Measurements from ENCODE around the gene NCAPD2.
"Not testable (repeated sequence)": the region's sequence is repeated elsewhere in the genome, so short reads cannot be mapped to it uniquely, and the experiment has no call there.

The NCAPD2 gene

DNA sequence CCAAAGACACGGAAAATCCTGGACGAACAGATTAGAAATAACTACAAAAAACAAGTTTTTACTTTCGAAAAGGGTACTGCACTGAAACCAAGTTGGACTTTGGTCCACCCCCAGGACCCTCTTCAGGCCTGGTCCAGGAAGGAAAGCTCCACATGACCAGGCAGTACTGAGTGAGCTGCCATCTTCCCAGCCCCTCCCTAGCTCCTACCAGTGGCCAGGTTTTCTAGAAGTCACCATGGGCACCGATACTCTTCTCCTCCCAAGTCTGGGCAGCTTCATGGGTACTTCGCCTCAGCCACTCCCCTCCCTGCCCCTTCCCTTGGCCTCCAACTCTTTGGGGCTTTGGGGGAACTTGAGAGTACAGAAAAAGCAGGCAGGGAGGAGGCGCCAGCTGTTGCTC, 30.0 kb upstream of the NCAPD2 start:
- DNase-seq, result no peak

GRCh38 chr12:6464531-6464930, 29.4 kb upstream of the NCAPD2 start:
- DNase-seq, result no peak

DNA sequence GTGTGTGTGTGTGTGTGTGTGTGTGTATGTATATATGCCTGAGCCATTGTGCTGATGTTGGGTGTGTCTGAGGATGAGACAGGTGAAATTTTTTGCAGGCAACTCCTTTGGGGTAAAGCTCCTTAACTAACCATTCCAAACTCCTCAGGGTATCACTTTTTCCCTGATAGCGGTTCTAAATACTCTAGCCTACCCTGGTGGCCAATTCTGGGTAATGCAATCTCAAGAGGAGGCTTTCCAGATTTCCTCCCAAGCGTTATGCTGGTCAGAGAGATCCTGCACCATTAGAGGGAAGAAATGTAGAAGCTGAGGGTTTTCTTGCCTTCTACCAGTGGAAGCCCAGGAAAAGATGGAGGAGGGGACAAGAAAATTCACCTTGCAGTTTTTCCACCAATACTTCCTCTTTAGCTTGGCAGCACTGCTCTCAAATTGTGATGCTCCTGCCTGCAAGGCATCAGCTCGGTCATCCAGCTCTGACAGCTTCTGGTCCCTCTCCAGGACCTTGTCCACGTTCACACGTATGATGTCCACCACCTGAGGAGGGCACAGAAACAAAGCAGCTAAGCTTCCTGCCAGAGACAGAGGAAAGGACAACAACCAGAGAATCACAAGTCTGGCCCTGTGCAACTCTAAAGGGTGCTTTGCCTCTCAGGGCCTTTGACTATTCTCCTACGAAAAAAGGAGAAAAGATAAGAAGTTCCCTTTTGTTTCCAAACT, 28.3 kb upstream of the NCAPD2 start:
- DNase-seq, result peak; percentile 39

DNA sequence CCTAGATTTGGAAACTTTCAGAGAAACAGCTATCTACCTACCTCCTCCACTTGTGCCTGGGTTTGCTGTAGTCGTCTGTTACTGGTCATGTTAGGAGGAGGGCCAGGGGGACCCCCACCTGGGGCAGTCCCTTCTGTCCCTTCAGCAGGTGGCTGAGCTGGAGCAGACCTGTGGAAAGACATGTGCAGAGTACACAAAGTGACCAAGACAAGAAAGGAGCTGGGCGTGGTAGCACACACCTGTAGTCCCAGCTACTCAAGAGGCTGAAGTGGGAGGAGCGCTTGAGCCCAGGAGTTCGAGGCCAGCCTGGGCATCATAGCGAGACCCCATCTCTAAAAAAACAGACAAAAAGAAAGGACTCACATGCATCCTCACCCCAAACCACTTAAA, 27.7 kb upstream of the NCAPD2 start:
- no peak for DNase-seq

DNA sequence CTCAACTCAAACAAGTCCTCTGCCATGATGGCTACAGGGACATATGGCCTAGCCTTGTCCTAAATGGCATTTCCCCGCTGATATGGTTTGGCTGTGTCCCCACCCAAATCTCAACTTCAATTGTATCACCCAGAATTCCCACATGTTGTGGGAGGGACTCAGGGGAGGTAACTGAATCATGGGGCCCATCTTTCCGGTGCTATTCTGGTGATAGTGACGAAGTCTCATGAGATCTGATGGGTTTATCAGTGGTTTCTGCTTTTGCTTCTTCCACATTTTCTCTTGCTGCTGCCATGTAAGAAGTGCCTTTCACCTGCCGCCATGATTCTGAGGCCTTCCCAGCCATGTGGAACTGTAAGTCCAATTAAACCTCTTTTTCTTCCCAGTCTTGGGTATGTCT, 27.2 kb upstream of the NCAPD2 start:
- not testable (repeated sequence) for DNase-seq

DNA sequence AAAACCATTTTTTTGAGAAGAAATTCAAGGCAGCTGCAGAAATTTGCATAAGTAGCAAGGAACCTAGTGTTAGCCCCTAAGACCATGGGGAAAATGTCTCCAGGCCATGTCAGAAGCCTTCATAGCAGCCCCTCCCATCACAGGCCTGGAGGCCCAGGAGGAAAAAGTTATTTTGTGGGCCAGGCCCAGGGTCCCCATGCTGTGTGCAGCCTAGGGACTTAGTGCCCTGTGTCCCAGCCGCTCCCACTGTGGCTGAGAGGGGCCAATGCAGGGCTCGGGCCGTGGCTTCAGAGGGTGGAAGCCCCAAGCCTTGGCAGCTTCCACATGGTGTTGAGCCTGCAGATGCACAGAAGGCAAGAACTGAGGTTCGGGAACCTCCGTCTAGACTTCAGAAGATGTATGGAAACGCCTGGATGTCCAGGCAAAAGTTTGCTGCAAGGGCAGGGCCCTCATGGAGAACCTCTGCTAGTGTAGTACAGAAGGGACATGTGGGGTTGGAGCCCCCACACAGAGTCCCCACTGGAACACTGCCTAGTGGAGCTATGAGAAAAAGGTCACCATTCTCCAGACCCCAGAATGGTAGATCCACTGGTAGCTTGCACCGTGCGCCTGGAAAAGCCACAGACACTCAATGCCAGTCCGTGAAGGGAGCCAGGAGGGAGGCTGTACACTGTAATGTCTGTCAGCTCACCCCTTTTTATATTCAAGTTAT, 26.2 kb upstream of the NCAPD2 start:
- DNase-seq, result not testable (repeated sequence)

DNA sequence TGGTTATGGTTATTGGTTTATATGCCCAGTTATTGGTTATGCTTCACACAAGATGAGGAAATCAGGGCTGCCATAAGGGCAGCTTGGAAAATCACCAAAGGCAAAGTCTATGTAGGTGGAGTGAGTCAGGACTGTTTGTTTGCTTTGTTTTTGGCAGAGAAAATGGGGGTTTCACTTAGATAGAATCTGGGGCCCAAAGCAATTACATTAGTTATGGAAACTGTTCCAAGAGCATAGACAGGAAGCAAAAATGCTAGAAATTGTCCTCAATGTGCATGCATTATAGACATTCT, 25.7 kb upstream of the NCAPD2 start:
- DNase-seq, result no peak

GRCh38 chr12:6469092-6469491, 24.8 kb upstream of the NCAPD2 start:
- no peak for DNase-seq

- no peak for DNase-seq
Observed at GRCh38 chr12:6469609-6470374, 24.1 kb upstream of the NCAPD2 start.

DNA sequence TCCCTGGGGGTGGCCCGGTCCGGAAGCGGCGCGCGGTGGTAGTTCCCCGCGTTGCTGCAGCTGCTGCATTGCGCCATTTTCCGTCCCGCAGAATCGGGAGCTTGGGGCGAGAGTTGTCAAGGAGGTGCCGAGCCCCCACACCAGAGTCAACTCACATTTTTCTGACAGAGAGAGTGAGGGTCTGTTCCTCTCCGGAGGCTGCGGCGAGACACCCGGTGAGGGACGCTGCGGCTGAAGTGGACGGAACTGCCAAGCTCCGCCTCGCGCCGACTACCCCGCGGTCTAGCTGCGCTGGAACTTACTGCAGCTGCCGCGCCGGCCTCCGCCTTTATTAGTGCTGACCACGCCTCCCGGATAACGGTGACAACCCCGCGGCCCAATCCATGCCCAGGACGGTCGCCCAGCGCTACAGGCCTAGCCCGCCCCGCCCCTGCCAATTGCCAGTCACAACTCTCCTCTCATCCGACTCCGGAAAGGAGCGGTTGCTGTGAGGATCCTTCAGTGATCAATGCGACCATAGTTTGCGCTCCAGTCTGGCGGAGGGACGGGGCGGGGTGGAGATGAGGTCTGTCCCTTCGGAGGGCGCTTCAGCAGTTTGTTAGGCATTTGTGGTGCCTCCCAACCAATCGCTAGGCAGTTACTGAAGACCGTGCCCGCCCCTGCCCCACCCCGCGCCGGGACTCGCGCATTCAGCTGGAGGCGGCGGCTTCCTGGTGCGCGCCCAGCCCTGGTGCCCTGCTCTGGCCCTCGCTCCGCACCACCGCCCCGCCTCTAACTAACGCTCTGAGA, 23.3 kb upstream of the NCAPD2 start, which contains the start of gene VAMP1:
Gene VAMP1, minus strand, starts transcription at position 303 of the 789 bp plus-strand sequence. Its CDS starts 146 bp downstream, at position 157.
- peak; percentile 93 for DNase-seq

GRCh38 chr12:6471989-6472360, 21.9 kb upstream of the NCAPD2 start:
- no peak for DNase-seq

- no peak for DNase-seq
Observed at GRCh38 chr12:6472491-6472890, 21.4 kb upstream of the NCAPD2 start.

GRCh38 chr12:6475233-6475975, 18.5 kb upstream of the NCAPD2 start:
- DNase-seq, result not testable (repeated sequence)

- no peak for DNase-seq
Observed at GRCh38 chr12:6476489-6476888, 17.4 kb upstream of the NCAPD2 start.

DNA sequence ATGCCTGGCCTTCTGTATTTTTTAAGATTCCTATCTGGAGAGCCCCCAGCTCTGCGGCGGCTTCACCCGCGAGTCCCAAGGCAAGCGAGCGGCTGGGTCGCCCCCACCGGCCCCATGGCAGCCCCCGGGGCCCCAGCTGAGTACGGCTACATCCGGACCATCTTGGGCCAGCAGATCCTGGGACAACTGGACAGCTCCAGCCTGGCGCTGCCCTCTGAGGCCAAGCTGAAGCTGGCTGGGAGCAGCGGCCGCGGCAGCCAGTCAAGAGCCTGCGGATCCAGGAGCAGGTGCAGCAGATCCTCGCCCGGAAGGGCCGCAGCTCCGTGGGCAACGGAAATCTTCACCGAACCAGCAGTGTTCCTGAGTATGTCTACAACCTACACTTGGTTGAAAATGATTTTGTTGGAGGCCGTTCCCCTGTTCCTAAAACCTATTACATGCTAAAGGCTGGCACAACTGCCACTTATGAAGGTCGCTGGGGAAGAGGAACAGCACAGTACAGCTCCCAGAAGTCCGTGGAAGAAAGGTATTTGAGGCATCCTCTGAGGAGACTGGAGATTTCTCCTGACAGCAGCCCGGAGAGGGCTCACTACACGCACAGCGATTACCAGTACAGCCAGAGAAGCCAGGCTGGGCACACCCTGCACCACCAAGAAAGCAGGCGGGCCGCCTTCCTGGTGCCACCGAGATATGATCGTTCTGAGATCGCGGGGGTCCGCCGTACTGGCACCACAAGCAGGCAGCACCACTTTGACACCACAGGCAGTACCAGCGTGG, 16.1 kb upstream of the NCAPD2 start:
- not testable (repeated sequence) for DNase-seq

DNA sequence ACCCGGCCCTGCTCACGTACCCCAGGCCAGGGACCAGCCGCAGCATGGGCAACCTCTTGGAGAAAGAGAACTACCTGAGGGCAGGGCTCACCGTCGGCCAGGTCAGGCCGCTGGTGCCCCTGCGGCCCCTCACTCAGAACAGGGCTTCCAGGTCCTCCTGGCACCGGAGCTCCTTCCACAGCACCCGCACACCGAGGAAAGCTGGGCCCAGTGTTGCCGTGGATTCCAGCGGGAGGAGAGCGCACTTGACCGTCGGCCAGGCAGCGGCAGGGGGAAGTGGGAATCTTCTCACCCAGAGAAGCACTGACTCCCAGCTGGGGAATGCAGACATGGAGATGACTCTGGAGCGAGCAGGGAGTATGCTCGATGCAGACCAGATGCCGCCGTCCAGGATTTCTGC, 15.5 kb upstream of the NCAPD2 start:
- DNase-seq, result no peak

GRCh38 chr12:6488240-6488639, 5.7 kb upstream of the NCAPD2 start:
- no peak for DNase-seq

- DNase-seq, result no peak
Observed at GRCh38 chr12:6489449-6489848, 4.5 kb upstream of the NCAPD2 start.

DNA sequence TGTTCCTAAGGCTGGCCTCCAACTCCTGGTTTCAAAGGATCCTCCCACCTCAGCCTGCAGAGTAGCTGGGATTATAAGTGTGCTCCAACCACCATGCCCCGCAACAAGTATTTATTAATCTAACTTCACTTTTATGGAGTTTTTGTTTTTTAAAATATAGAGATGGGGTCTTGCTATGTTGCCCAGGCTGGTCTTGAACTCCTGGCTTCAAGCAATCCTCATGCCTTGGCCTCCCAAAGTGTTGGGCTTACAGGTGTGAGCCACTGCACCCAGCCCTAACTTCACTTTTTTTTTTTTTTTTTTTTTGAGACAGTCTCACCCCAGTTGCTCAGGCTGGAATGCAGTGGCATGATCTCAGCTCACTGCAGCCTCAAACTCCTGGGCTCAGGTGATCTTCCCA, 3.2 kb upstream of the NCAPD2 start:
- DNase-seq, result not testable (repeated sequence)

DNA sequence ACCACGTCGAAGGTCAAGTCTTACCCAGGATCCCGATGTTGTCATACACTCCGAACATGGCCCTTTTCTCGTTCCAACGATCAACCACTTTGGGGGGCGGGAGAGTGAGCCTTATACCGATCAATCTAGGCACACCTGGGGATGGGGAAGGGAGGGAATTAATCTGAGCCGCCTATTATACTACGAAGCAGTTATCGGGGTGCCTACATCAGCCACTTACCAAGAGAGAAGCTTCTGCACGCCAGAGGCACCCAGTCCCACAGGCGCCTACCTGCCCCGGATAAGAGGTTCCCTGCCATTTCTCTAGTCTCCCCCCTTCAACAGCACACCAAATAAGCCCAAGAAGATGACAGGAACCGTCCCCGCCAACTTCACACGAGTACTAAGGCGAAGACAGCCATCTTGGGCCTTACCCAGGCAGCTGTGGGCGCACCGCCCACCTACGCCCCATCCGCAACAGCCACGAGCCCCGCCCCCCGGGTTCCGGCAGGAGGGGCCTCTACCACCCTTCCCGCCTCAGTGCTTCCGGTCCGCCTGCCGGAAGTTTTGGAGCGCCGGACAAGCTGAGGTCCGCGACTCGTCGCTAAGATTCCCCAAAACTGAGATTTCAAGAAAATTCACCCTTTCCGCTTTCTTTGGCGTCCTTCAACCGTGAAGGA, 935 bp upstream of the NCAPD2 start, which contains the start of gene MRPL51:
Gene MRPL51, minus strand, starts transcription at position 425 of the 659 bp plus-strand sequence. Its CDS starts 126 bp downstream, at position 299.
- peak; percentile 87 for DNase-seq

DNA sequence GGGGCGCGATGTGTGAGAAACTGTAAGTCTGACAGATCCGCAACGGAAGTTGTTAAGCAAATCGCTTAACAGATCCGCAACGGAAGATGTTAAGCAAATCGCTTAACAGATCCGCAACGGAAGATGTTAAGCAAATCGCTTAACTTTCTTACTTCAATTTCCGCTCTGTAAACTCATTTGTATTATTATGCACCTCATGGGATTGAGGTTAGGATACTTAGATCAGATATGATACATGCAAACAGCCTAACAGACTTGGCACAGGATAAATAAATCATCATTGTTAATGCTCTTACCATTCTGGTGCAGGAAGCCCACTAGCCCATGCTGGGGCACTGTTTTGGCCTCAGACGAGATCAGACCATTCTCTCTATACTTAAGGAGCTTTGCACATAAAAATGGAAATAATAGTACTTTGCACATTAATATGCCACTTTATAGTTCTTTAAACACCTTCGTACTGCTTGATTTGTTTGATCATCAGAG, 399 bp downstream of the NCAPD2 start:
- no peak for DNase-seq
